ENCODE data around the gene INPP4A. TPM values are rescaled to one million over a fixed set of nuclear protein-coding genes. Genes with fewer than 3 reads are reported as not detected.

The INPP4A gene
- total and polyA plus RNA-seq, 10 of the 15 experiments (the other 5 are each of a cell fraction or from before 2014, with no cell fraction given) = 4.7 to 62.3 (median 36.9) TPM

GRCh38 chr2:98561018-98561417 is 116.4 kb downstream of the INPP4A start (continued):
- TF ChIP-seq MAX (IDR thresholded peaks at IDR 0.05; ENCODE audit: low read depth, low read length) (no peak), POLR2AphosphoS5 (IDR thresholded peaks at IDR 0.05; ENCODE audit: low read length) (no peak), CEBPB (IDR thresholded peaks at IDR 0.05; ENCODE audit: borderline replicate concordance in 1 of 2, low read depth in 2 of 2, low read length in 2 of 2) (no peak), CBFB (IDR thresholded peaks at IDR 0.05; ENCODE audit: low read depth) (no peak)

- Histone ChIP-seq H4K20me1 (ENCODE audit: control insufficient read depth, insufficient read depth) (no peaks in the 10 kb centered on the region), H3K4me2 (ENCODE audit: control insufficient read depth, insufficient read depth) (no peak overlapping the region), H3K4me1 (ENCODE audit: control insufficient read depth, insufficient read depth, low read length) (peaks cover 4% of the 10 kb centered on the region; the same call in 1 of the 2 replicates), H3K79me2 (ENCODE audit: control insufficient read depth, insufficient read depth, low read length) (no peaks in the 10 kb centered on the region), H3K27ac (ENCODE audit: control insufficient read depth, insufficient read depth) (no peak overlapping the region), H3K4me3 (no peak overlapping the region), H3K9me3 (replicated peaks; ENCODE audit: control insufficient read depth, insufficient read depth, low read length) (no peaks in the 10 kb centered on the region), H3K36me3 (ENCODE audit: control insufficient read depth in 2 of 2, insufficient read depth in 2 of 2, low read length in 1 of 2) (peaks cover 34 to 51% of the 10 kb centered on the region in 2 experiments), H3K9ac (ENCODE audit: control insufficient read depth, insufficient read depth, low read length) (no peak overlapping the region), H2AFZ (ENCODE audit: control insufficient read depth, low read depth, low read length) (no peak overlapping the region), H3K27me3 (replicated peaks in 1 of 2; ENCODE audit: control insufficient read depth in 2 of 2, insufficient read depth in 2 of 2, low read length in 1 of 2) (no peaks in the 10 kb centered on the region)
- SMC1A ChIA-PET (ENCODE audit: uncharacterized antibody, unreplicated experiment) = interaction anchor here (1.1 to 1.8 kb wide), 3 partner anchors 23 to 149 kb away, joined by 3 read pairs; no protein-coding TSS in a partner anchor
- ATAC-seq = no peak
- intact Hi-C loops (cut with micrococcal nuclease; ENCODE audit: unreplicated experiment) (no loop called here), in situ Hi-C loops (cut with MboI) (no loop called here)
- 98% methylated on average over 13 of the region's 13 CpGs for whole genome bisulfite sequencing (ENCODE audit: insufficient coverage, insufficient replicate concordance, low lambda C conversion rate, missing lambda C conversion rate)
- no peak for FAIRE-seq
- CTCF ChIA-PET = no interaction called here
- RAD21 ChIA-PET (ENCODE audit: unreplicated experiment) = no interaction called here
- BruUV-seq (replicated peaks) = no TSS peak
- no peak for DNase-seq (ENCODE audit: low read depth, low spot score)
- POLR2A ChIA-PET = no interaction called here
- TF ChIP-seq RFX5 (IDR thresholded peaks at IDR 0.05; ENCODE audit: low read depth, low read length) = no peak
- no peak for TF ChIP-seq ZNF274 (IDR thresholded peaks at IDR 0.05; ENCODE audit: insufficient read depth, insufficient read length)
- no peak for TF ChIP-seq CEBPB (IDR thresholded peaks at IDR 0.05; ENCODE audit: borderline replicate concordance in 1 of 2, low read depth in 2 of 2, low read length in 2 of 2)
- no peak for TF ChIP-seq RAD21 (IDR thresholded peaks at IDR 0.05; ENCODE audit: insufficient read depth, low read depth, low read length)
- TF ChIP-seq CUX1 (IDR thresholded peaks at IDR 0.05; ENCODE audit: insufficient replicate concordance, low read depth, low read length) = no peak
- TF ChIP-seq ETV6 (conservative IDR thresholded peaks at IDR 0.05 in 1 of 2, IDR thresholded peaks at IDR 0.05 in 1 of 2; ENCODE audit: borderline replicate concordance in 1 of 2, low read depth in 1 of 2) = no peak
- TF ChIP-seq EZH2 (IDR thresholded peaks at IDR 0.05; ENCODE audit: borderline replicate concordance, control insufficient read depth, low read depth, low read length) = no peak
- no peak for TF ChIP-seq PKNOX1 (IDR thresholded peaks at IDR 0.05)
- no peak for TF ChIP-seq HCFC1 (IDR thresholded peaks at IDR 0.05; ENCODE audit: low read length)
Observed at GRCh38 chr2:98561902-98562695, 117.4 kb downstream of the INPP4A start.

All from GM12878 (cell line).